GM19452 (cell line): ENCODE data around the gene ELK3.
"Not testable (repeated sequence)": the region's sequence is repeated elsewhere in the genome, so short reads cannot be mapped to it uniquely, and the experiment has no call there.

Experiments used
- ATAC-seq: cut with Tn5 transposase; IDR thresholded peaks from one replicate; pipeline ENCODE4 v1.9.1; 2021; ENCODE audit not compliant: unreplicated experiment

ELK3 gene

DNA sequence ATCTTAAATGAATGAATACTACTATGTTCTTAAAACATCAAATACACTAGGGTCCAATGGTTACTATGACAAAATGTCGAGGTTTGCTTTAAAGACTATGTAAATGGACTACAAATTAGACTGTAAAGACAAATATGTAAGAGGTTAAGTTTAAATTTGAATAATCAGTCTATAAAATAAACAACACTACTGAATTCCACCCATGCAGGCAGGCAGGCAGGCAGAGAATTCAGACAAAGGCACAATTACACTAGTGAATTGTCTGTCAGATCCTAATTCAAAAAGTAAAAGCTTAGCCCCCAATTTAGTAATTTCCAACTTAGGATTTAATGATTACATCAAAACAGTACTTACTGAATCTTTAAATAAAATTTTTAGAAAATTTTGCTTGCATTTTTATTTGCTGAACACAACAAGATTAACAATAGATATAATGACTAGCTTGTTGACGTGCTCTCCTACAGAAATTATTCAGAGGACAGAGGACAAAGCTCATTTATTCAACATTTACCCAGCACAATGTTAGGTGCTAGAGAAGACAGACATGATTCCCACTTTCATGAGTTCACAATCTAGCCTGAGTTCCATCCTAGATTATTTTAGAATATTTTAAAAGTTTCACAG, 108.6 kb downstream of the ELK3 start:
- no peak for ATAC-seq

DNA sequence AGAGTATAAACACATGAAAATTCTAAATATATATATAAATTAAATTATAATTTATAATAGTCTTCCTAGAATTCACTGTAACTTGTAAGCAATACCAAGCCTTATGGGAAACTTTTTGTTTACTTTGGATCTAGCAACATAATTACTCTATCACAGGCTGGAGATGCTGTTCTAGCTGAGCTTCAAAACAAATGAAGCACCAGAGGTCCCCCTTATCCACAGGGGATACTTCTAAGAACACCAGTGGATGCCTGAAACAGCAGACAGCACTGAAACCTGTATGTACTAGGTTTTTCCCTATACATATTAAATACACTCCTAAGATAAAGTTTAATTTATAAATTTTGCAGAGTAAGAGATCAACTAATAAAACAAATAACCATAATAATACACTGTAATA, 109.5 kb downstream of the ELK3 start:
- no peak for ATAC-seq

DNA sequence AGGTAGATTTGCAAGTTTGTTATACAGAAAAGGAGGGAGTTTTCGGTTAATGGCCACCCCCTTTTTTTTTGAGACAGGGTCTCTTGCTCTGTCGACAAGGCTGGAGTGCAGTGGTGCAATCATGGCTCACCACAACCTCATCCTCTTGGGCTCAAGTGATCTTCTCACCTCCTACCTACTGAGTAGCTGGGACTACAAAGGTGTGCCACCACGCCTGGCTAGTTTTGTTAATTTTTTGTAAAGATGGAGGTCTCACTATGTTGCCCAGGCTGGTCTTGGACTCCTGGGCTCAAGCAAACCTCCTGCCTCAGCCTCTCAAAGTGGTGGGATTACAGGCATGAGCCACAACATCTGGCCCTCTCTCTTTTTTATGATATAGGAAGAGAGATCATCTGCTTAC, 111.5 kb downstream of the ELK3 start:
- no peak for ATAC-seq

DNA sequence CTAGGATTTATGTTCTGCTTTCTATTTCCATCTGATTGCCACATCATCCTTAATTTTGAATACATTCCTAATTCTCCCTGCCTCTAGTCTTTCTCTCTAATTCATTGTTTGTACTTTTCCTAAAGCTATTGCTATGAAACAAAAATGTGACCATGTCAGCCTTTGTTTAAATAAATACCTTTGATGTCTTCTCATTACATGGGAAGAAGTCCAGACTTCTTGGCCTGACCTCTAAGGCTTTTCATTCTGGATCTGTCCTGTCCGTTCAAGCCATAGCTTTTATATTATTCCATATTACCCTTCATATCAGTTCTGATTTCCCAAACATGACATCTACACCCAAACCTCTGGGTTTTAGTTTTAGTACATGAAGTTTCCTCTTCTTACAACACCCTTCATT, 114.7 kb downstream of the ELK3 start:
- ATAC-seq: no peak

DNA sequence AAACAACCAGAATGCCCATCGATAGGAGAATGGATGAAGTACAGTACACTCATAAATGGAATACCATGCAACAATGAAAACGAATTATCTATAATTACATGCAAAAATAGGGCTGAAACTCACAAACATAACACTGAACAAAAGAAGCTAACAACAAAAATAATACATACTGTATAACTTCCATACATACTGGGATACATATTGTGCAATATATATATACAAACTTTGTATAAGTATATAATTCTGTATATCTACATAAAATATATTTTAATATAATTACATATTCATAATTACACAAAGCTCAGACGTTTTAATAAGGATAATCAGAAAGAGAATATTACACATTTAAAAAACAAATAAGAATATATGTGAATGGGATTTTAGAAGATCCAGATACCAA, 115.9 kb downstream of the ELK3 start:
- no peak for ATAC-seq

DNA sequence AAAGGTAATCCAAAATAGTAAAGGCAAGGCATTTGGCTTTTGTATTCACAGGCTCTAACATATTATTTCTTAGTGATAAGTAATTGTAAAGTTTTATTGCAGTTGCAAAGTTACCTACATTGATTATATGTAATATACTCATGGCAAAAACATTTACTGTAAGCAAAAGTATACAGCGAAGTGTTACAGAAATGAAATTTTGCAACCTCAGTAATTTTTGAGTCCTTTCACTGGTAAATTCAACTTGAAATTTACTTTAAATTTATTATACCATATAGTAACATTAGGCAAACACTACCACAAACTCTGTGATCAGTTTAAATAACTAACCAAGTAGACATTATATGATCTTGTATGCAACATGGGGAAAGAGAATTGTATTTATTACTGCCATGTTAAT, 117.0 kb downstream of the ELK3 start:
- no peak for ATAC-seq

DNA sequence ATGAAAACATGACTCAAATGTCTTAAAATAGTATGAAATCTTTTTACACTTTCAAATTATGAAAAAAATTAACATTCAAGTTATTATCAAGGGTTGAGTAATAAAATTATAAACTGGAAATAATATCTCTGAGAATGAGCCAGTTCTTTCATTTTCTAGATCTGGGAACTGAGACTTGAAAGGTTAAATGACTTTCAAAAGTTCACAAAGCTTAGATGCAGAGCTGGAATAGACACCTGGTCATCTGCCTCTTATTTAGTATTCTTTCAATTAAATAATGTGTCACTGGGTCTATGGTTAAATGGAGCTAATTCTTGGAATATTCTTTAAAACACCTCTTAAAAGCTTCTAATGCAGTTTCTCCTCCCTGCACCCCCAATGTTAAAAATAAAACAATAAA, 119.4 kb downstream of the ELK3 start:
- ATAC-seq: no peak

DNA sequence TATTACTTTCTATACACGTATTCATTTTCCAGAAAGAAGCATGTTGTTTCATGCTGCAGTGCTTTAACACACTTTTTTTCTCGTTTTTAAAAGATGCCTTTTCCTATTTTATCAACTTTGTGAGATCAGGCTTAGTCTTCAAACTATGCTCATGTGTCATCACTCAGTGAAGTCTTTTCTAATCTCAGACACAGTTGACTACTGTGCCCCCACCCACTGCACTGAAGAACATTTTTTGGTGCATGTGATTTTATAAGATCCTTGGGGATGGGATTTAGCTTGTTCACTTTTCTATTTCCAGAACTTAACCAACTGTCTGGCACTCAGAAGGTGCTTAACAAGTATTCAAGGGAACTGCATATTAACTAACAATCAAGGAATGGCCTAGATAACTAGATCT, 120.5 kb downstream of the ELK3 start:
- no peak for ATAC-seq

DNA sequence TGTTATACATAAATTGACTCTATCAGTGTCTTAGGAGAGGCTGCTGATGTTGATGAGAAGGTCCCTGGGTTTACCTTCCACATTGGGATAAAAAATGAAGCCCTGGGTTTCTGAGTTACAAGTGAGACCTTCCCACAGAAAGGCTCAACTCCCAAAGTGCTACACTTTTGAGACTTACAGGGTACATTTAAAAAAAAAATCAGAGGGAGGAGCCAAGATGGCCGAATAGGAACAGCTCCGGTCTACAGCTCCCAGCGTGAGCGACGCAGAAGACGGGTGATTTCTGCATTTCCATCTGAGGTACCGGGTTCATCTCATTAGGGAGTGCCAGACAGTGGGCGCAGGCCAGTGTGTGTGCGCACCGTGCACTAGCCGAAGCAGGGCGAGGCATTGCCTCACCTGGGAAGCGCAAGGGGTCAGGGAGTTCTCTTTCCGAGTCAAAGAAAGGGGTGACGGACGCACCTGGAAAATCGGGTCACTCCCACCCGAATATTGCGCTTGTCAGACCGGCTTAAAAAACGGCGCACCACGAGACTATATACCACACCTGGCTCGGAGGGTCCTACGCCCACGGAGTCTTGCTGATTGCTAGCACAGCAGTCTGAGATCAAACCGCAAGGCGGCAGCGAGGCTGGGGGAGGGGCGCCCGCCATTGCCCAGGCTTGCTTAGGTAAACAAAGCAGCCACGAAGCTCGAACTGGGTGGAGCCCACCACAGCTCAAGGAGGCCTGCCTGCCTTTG, 121.7 kb downstream of the ELK3 start:
- not testable (repeated sequence) for ATAC-seq

DNA sequence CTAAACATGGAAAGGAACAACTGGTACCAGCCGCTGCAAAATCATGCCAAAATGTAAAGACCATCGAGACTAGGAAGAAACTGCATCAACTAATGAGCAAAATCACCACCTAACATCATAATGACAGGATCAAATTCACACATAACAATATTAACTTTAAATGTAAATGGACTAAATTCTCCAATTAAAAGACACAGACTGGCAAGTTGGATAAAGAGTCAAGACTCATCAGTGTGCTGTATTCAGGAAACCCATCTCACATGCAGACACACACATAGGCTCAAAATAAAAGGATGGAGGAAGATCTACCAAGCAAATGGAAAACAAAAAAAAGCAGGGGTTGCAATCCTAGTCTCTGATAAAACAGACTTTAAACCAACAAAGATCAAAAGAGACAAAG, 123.6 kb downstream of the ELK3 start:
- ATAC-seq: not testable (repeated sequence)
